Loucy (cell line): Measurements from ENCODE around the gene ZNF407.

Experiments used
- CTCF ChIP-seq: fragments of 200-600 bp; sonication (generic); conservative IDR thresholded peaks from 2 replicates; pipeline ENCODE4 v1.5.1; 2014; ENCODE audit warnings: mild to moderate bottlenecking, antibody characterized with exemption, low read length
- EZH2phosphoT487 ChIP-seq: fragments of 200-600 bp; IDR thresholded peaks from 2 replicates; pipeline ENCODE4 v1.6.1; 2018; ENCODE audit warnings: antibody characterized with exemption, mild to moderate bottlenecking, moderate library complexity, borderline replicate concordance

GRCh38 chr18:75107196-75107930, 509.7 kb downstream of the ZNF407 start:
- TF ChIP-seq CTCF: no peak
- no peak for TF ChIP-seq EZH2phosphoT487
